K562 (cell line): ENCODE data around the gene TJP3. TPM values are rescaled to one million over a fixed set of nuclear protein-coding genes. Genes with fewer than 3 reads are reported as not detected.
A peak's percentile ranks its signal among the peaks of the same experiment; 100 is the strongest.

Experiments used
- ELF2 ChIP-seq: fragments of 250-450 bp; sonication (Bioruptor Pico); IDR thresholded peaks from 2 replicates; pipeline ENCODE4 v1.5.0; 2021; ENCODE audit warnings: mild to moderate bottlenecking
- ELF4 ChIP-seq: fragments of 450-650 bp; formaldehyde crosslinking; IDR thresholded peaks from 2 replicates; pipeline ENCODE4 v1.4.0; 2022; ENCODE audit warnings: missing genetic modification characterization
- ESRRA ChIP-seq: fragments of 450-650 bp; IDR thresholded peaks from 2 replicates; pipeline ENCODE4 v1.6.1; 2014; ENCODE audit warnings: low read depth, mild to moderate bottlenecking, moderate library complexity, borderline replicate concordance
- FOXJ2 ChIP-seq: fragments of 200-800 bp; sonication (Bioruptor generic); IDR thresholded peaks from 2 replicates; pipeline ENCODE4 v1.6.1; 2016; ENCODE audit warnings: missing genetic modification characterization, missing compliant biosample characterization
- GABPB1 ChIP-seq: sonication (generic); formaldehyde crosslinking; IDR thresholded peaks from 2 replicates; pipeline ENCODE4 v1.8.0; 2022; ENCODE audit warnings: mild to moderate bottlenecking, missing genetic modification reagents
- GTF2F1 ChIP-seq: IDR thresholded peaks from 2 replicates; pipeline ENCODE4 v1.6.1; 2011; ENCODE audit warnings: low read depth, low read length, improper control_type of control experiment
- JUN ChIP-seq, 2 experiments: sonication (generic) in 1 of 2; formaldehyde crosslinking in 1 of 2; IDR thresholded peaks; 2 replicates each; pipeline versions ENCODE4 v1.6.1 to v1.8.0; 2012 to 2022; ENCODE audit warnings: borderline replicate concordance in 2 of 2, mild to moderate bottlenecking in 2 of 2, improper control_type of control experiment in 1 of 2, low read depth in 1 of 2, low read length in 1 of 2, missing genetic modification reagents in 1 of 2
- MAFK ChIP-seq: IDR thresholded peaks from 2 replicates; pipeline ENCODE4 v1.6.1; 2011; ENCODE audit warnings: low read length, improper control_type of control experiment
- MTA3 ChIP-seq: fragments of 450-650 bp; formaldehyde crosslinking; IDR thresholded peaks from 2 replicates; pipeline ENCODE4 v1.6.1; 2017; ENCODE audit warnings: mild to moderate bottlenecking, borderline replicate concordance
- NR2C2 ChIP-seq, 2 experiments: fragments of 200-800 bp in 1 of 2; sonication (Bioruptor generic) in 1 of 2; sonication (generic) in 1 of 2; formaldehyde crosslinking in 1 of 2; IDR thresholded peaks; 2 replicates each; pipeline versions ENCODE4 v1.6.1 to v1.8.0; 2016 to 2022; ENCODE audit warnings: mild to moderate bottlenecking in 1 of 2, missing compliant biosample characterization in 1 of 2, missing genetic modification characterization in 1 of 2, missing genetic modification reagents in 1 of 2
- POLR2A ChIP-seq: fragments of 450-650 bp; conservative IDR thresholded peaks from 2 replicates; pipeline ENCODE4 v1.6.1; 2016
- RBM22 ChIP-seq: fragments of 200-400 bp; formaldehyde crosslinking; IDR thresholded peaks from 2 replicates; pipeline ENCODE4 v1.6.1; 2018; ENCODE audit warnings: low read length, low read depth; ENCODE audit not compliant: poor library complexity, severe bottlenecking
- RBM25 ChIP-seq: fragments of 200-400 bp; formaldehyde crosslinking; IDR thresholded peaks from 2 replicates; pipeline ENCODE4 v1.6.1; 2018; ENCODE audit warnings: low read length, low read depth, moderate library complexity; ENCODE audit not compliant: severe bottlenecking
- RFX5 ChIP-seq: IDR thresholded peaks from 2 replicates; pipeline ENCODE4 v1.6.1; 2011; ENCODE audit warnings: low read depth, mild to moderate bottlenecking, improper control_type of control experiment, low read length
- SUPT5H ChIP-seq: fragments of 450-650 bp; IDR thresholded peaks from 2 replicates; pipeline ENCODE4 v1.6.1; 2016
- TAF1 ChIP-seq: IDR thresholded peaks from 2 replicates; pipeline ENCODE4 v1.6.1; 2011; ENCODE audit warnings: mild to moderate bottlenecking, low read length, moderate library complexity; ENCODE audit not compliant: insufficient read depth, control insufficient read depth, severe bottlenecking; ENCODE audit errors: extremely low read depth
- TFAP4 ChIP-seq: sonication (generic); formaldehyde crosslinking; IDR thresholded peaks from 2 replicates; pipeline ENCODE4 v1.8.0; 2022; ENCODE audit warnings: missing genetic modification reagents, mild to moderate bottlenecking, moderate library complexity, borderline replicate concordance
- YY1 ChIP-seq, 3 experiments: IDR thresholded peaks; 2 replicates each; pipeline ENCODE4 v1.6.1; 2011; ENCODE audit warnings: low read length in 2 of 3, mild to moderate bottlenecking in 2 of 3, moderate library complexity in 2 of 3, borderline replicate concordance in 1 of 3, control low read depth in 1 of 3, low read depth in 1 of 3; ENCODE audit not compliant: insufficient read depth in 3 of 3, insufficient replicate concordance in 2 of 3, control insufficient read depth in 1 of 3, insufficient read length in 1 of 3; ENCODE audit errors: extremely low read depth in 1 of 3
- ZKSCAN8 ChIP-seq: fragments of 200-800 bp; sonication (Bioruptor generic); IDR thresholded peaks from 2 replicates; pipeline ENCODE4 v1.6.1; 2016; ENCODE audit warnings: missing genetic modification characterization, missing compliant biosample characterization
- ZNF143 ChIP-seq: sonication (generic); formaldehyde crosslinking; IDR thresholded peaks from 2 replicates; pipeline ENCODE4 v1.9.0; 2022; ENCODE audit warnings: mild to moderate bottlenecking, missing genetic modification reagents
- ZNF175 ChIP-seq: fragments of 200-800 bp; sonication (Bioruptor generic); IDR thresholded peaks from 2 replicates; pipeline ENCODE4 v1.6.1; 2016; ENCODE audit warnings: low read depth, mild to moderate bottlenecking, missing genetic modification characterization, missing compliant biosample characterization
- ZNF263 ChIP-seq: sonication (generic); formaldehyde crosslinking; IDR thresholded peaks from 2 replicates; pipeline ENCODE4 v1.8.0; 2022; ENCODE audit warnings: mild to moderate bottlenecking, missing genetic modification reagents, borderline replicate concordance
- ZNF76 ChIP-seq: fragments of 250-450 bp; sonication (Bioruptor Pico); IDR thresholded peaks from 2 replicates; pipeline ENCODE4 v1.4.0; 2020; ENCODE audit warnings: mild to moderate bottlenecking, moderate library complexity, borderline replicate concordance
- polyA plus RNA-seq, 8 experiments: library from polyadenylated mRNA; depleted of rRNA in 4 of 8; stranded (reverse) in 5 of 8; unstranded in 3 of 8; fragments of >200 nt; fragmentation: Nextera tagmentation in 2 of 8; fragmentation: Illumina TruSeq in 1 of 8; extraction: Ambion mirVana in 2 of 8; extraction: Trizol in 1 of 8; gene quantifications; 2 replicates each; pipeline versions ENCODE4 v1.2.1 to v1.2.3, GENCODE V29; 2011 to 2014; ENCODE audit warnings: inconsistent platforms in 1 of 8, missing spikeins in 1 of 8
- total RNA-seq, 7 experiments: library from RNA; depleted of rRNA in 6 of 7; stranded (reverse); fragments of >200 nt in 6 of 7; fragmentation: Illumina TruSeq in 2 of 7; extraction: Trizol in 2 of 7; gene quantifications; 2 replicates each; pipeline versions ENCODE4 v1.2.1 to v1.2.3, GENCODE V29; 2011 to 2021; ENCODE audit warnings: low replicate concordance in 1 of 7
- TF ChIP-seq, protein P1 (sequence below): sonication (generic); formaldehyde crosslinking; IDR thresholded peaks from 2 replicates; pipeline ENCODE4 v1.8.1; 2022; ENCODE audit warnings: missing genetic modification reagents

The TJP3 gene
- total and polyA plus RNA-seq, 9 of the 15 experiments (the other 6 are each of a cell fraction or from before 2014, with no cell fraction given), result 0.11 to 2.4 (median 0.57) TPM; not detected in 1

- TF ChIP-seq YY1 (IDR thresholded peaks at IDR 0.05; ENCODE audit: borderline replicate concordance in 1 of 3, control insufficient read depth in 1 of 3, extremely low read depth in 1 of 3, insufficient read depth in 3 of 3, insufficient read length in 1 of 3, insufficient replicate concordance in 2 of 3, low read depth in 1 of 3, low read length in 2 of 3), result peak in 1 of 3 experiments; percentile 68
- TF ChIP-seq NR2C2 (CRISPR knock-in tag; IDR thresholded peaks at IDR 0.05), result 0 out of 2 replicates have a peak, but pooled peaks have one; percentile 35
- TF ChIP-seq NR2C2 (tag; IDR thresholded peaks at IDR 0.05), result no peak
- peak; percentile 49 for TF ChIP-seq MAFK
- 0 out of 2 replicates have a peak, but pooled peaks have one; percentile 59 for TF ChIP-seq ELF4 (CRISPR knock-in tag)
- no peak for TF ChIP-seq RFX5
- TF ChIP-seq ELF2 (CRISPR knock-in tag), result 0 out of 2 replicates have a peak, but pooled peaks have one; percentile 18
- TF ChIP-seq ZNF76, result no peak
- TF ChIP-seq JUN (IDR thresholded peaks at IDR 0.05; ENCODE audit: borderline replicate concordance, low read depth, low read length), result peak; percentile 98
- no peak; the same call in 1 of the 2 replicates for TF ChIP-seq JUN (CRISPR knock-in tag; IDR thresholded peaks at IDR 0.05; ENCODE audit: borderline replicate concordance)
- TF ChIP-seq FOXJ2 (tag), result peak; percentile 57; the same call in 1 of the 2 replicates
- peak; percentile 56; the same call in 1 of the 2 replicates for TF ChIP-seq ESRRA
- TF ChIP-seq POLR2A, result peak; percentile 79
- TF ChIP-seq TFAP4 (CRISPR knock-in tag), result 0 out of 2 replicates have a peak, but pooled peaks have one; percentile 17
- TF ChIP-seq MTA3, result peak; percentile 97
- TF ChIP-seq GTF2F1, result 0 out of 2 replicates have a peak, but pooled peaks have one; percentile 35
- TF ChIP-seq TAF1, result peak; percentile 41
- no peak for TF ChIP-seq ZNF263 (CRISPR knock-in tag)
- TF ChIP-seq GABPB1 (CRISPR knock-in tag), result no peak
- TF ChIP-seq RBM25, result no peak
- TF ChIP-seq RBM22, result no peak
- peak; percentile 49; the same call in 1 of the 2 replicates for TF ChIP-seq ZNF175
- peak; percentile 45; the same call in 1 of the 2 replicates for TF ChIP-seq ZNF143
- TF ChIP-seq, protein P1, sequence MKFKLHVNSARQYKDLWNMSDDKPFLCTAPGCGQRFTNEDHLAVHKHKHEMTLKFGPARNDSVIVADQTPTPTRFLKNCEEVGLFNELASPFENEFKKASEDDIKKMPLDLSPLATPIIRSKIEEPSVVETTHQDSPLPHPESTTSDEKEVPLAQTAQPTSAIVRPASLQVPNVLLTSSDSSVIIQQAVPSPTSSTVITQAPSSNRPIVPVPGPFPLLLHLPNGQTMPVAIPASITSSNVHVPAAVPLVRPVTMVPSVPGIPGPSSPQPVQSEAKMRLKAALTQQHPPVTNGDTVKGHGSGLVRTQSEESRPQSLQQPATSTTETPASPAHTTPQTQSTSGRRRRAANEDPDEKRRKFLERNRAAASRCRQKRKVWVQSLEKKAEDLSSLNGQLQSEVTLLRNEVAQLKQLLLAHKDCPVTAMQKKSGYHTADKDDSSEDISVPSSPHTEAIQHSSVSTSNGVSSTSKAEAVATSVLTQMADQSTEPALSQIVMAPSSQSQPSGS (CRISPR knock-in tag), result peak; percentile 85; the same call in 1 of the 2 replicates
- TF ChIP-seq SUPT5H, result peak; percentile 65
- peak; percentile 45; the same call in 1 of the 2 replicates for TF ChIP-seq ZKSCAN8 (CRISPR knock-in tag)
Observed at GRCh38 chr19:3669947-3670795, 38.0 kb upstream of the TJP3 start (continued).
